Activated T-helper 1 cell treated with Interleukin-2 at 50 U/mL for 16 hours (primary cell): ENCODE data around the gene NHLH2.

Experiments used
- DNase-seq: peaks from one replicate; pipeline ENCODE4 v3.0.0-alpha.2; 2020; ENCODE audit warnings: low read depth

The NHLH2 gene

DNA sequence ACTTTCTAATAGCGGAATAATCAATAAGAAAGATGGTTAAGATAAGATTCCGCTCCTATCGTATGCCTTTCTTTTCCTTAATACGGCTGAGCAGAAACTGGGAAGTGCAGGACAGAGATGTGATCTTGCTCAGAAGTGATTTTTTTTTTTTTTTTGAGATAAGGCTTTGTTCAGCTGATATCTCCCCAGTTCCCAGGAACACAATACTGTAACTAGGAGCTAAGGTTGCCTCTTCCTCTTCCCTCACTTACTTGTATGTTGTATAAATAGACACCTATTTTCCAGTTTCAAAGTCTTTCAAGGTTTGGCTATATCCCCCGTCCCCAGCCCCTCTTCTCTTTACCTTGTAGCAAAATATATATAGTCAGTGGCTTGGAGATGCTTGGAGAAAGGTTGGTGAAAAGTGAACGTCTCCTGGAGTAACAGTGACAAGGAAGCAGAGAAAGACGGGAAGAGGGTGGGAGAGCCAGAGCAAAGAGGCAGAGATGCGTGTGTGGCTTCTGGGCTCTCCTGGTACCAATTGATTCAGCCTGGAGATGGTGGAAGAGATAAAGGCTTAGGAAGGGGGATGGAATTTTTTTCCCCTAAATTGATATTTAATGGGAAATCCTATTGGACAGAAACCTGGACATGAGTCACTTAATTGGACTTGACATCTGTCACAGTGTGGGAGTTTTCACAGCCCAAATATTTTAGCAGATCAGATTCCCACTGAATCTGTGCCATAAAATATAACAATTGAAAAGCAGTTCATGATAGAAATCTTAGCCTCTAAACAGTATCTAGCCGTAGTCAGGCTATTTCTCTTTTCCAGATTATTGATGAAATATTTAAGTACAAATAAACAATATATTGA, at the start of gene NHLH2:
Gene NHLH2, minus strand, starts transcription at position 522 of the 856 bp plus-strand sequence. CDS start 2,754 bp downstream, outside the sequence.
- no peak for DNase-seq

- no peak for DNase-seq
Observed at GRCh38 chr1:115890580-115890979, 49.7 kb upstream of the NHLH2 start.

- no peak for DNase-seq
Observed at GRCh38 chr1:115888976-115889375, 48.0 kb upstream of the NHLH2 start.

DNA sequence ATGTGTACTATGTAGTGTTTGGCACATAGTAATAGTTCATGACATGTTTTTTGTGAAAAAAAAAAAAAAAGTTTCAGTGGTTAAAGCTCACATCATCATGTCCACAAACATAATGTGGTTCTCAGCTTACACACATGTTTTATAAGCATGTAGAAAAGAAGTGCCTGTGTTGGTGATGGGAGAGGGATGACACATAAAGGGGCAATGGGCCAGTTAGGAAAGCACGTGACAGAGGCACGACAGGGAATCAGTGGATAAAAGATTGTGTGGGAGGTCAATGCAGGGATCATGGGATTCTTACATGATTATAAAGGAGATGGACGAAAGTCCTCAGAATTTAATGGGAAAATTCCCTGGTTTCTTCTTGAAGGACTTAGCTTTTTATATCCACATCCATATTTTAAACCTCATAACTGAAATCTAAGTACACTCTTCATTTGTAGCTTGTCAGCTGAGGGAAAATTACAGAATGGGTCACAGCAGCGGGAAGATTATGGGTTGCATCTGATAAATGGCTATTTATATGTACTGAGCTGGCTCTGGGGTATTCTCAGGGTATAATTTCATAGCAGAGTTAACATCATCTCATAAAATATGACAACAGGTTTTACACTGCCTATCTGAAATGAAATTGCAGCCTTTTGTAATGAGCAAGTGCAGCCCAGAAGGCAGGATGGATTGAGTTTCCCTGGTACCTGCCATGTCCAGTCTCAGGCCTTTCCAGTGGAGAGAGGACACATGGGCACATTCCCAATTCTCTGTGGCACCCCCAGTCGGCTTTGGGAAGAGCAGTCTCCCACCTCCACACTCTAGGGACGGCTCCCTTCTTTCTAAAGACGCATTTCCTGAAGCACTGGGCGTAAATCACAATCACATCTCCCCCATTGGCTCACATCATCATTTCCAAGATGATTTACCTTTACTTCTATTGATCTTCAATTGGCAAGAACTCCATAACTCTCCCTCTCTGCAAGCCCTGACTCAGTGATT, 42.3 kb upstream of the NHLH2 start:
- DNase-seq, result no peak

DNA sequence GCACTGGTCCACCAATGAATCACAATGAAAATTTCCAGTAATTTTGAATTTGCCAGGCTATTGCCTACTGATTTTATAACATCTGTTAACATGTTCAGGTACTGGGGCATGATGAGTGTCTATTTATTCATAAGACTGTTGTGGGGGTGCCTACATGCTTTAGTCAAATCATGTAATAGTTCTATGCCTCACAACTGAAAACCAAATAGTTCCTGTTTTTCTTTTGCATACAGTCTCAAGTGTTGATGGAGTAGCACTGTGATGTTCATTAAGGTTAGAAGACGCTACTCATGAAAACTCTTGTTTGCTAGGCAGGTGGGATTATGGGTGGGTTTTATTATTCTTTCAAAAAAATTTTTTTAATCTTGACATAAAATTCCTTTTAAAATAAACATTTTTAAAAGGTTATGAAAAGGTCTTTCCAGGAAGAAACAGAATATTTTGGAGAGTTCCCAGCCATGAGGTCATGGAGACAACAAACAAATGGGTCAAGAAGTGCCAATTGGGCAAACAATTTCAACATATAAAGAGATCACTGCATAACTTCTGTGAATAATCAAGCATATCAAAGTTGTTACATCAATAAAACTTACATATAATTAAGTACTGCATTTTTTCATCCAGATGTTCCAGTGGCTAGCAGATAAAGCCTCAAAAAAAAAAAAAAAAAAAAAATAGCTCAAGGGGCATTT, 40.2 kb upstream of the NHLH2 start:
- no peak for DNase-seq

GRCh38 chr1:115879977-115880376, 39.1 kb upstream of the NHLH2 start:
- DNase-seq, result no peak

- no peak for DNase-seq
Observed at GRCh38 chr1:115877511-115877910, 36.6 kb upstream of the NHLH2 start.

DNA sequence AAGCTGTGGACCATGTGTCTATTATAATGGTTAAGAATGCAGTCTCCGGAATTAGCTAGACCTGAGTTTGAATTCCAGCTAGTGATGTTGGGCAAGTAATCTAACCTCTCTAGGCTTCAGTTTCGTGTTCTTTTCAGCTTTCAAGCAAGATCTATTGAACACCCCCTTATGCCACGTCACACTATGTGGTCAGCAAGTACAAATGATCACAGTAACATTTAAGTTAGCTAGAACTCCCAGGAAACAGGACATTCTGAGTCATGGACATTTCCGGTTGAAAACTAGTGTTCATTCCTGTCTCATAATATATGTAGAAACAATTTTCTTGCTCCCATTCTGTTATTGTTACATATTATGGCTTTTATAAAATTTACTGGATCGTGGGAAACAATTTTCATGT, 34.0 kb upstream of the NHLH2 start:
- DNase-seq, result no peak

DNA sequence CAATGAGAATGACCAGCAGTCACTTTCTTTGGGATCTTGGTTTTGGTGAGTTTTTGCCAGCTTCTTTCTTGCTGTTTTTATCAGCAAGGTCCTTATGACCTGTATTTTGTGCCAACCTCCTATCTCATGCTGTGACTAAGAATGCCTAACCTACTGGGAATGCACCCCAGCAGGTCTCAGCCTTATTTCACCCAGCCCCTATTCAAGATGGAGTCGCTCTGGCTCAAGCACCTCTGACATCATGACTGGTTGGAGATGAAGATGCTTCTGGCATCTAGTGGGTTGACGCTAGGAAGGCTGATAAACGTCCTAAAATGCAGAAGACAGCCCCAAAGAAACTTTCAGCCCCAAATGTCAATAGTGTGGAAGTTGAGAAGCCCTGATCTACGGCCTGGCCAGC, 33.6 kb upstream of the NHLH2 start:
- no peak for DNase-seq

DNA sequence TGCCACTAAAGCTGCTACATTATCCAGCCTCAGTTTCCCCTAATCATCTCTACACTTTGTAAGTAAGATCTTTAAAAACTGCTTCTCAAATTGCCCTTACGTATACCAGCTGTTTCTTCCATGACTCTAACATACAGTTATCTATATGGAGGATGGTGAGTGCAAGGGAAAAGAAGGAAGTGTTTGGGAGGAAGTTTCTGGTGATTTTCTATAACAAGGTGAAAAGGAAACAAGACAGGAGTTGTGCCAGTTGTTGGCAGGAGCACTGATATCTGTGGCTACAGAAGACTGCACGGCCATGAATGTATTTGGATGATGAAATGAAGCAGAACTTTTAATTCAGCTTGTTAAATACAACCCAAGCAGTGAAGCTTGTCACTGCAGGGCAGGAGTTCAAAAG, 32.3 kb upstream of the NHLH2 start:
- DNase-seq, result no peak

- no peak for DNase-seq
Observed at GRCh38 chr1:115869064-115869463, 28.1 kb upstream of the NHLH2 start.

DNA sequence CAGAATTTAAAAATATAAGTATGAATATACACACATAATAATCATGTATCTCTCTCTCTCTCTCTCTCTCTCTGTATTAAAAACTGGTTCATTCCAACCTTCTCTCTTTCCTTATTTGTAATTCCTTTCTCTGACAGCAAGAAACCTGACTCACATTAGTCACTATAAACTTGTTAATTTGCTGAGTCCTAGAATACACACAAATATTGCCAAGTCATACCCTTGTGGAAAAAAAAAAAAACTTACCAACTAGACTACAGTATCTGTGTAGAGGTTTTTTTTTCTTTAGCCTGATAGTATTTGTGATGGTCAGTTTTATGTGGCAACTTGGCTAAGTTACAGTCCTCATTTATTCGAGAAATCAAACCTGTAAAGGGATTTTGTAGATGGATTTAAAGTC, 26.3 kb upstream of the NHLH2 start:
- no peak for DNase-seq

DNA sequence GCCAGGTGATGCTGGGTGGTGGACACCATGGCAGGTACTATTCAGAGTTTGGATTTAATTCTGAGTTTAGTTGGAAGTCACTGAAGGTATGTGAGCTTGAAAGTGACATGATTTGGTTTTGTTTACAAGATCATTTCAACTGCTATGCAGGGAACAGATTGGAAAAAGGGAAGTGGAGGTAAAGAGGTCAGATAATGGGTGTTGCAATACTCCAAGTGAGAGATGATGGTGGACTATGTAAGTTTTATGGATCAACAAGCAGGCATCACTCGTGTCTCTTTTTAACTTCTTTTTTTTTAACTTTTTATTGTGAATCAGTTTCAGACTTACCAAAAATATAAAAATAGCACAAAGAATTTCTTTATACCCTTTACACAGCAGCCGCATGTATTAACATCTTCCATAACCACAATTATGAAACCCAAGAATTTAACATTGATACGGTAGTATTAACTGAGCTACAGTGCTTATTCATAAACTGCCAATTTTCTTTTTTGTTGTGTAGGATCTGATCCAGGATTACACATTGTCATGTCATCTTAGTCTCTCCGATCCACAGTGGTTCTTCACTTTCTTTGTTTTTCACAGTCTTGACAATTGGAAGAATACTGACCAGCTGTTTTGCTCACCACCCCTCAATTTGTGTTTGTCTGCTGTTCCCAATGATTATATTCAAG, 24.9 kb upstream of the NHLH2 start:
- DNase-seq, result no peak

GRCh38 chr1:115862403-115862802, 21.5 kb upstream of the NHLH2 start:
- DNase-seq, result no peak

- no peak for DNase-seq
Observed at GRCh38 chr1:115854005-115854404, 13.1 kb upstream of the NHLH2 start.

- no peak for DNase-seq
Observed at GRCh38 chr1:115850937-115851336, 10.0 kb upstream of the NHLH2 start.

GRCh38 chr1:115847787-115848186, 6.9 kb upstream of the NHLH2 start:
- DNase-seq, result no peak

- DNase-seq, result no peak
Observed at GRCh38 chr1:115842948-115843347, 2.0 kb upstream of the NHLH2 start.

DNA sequence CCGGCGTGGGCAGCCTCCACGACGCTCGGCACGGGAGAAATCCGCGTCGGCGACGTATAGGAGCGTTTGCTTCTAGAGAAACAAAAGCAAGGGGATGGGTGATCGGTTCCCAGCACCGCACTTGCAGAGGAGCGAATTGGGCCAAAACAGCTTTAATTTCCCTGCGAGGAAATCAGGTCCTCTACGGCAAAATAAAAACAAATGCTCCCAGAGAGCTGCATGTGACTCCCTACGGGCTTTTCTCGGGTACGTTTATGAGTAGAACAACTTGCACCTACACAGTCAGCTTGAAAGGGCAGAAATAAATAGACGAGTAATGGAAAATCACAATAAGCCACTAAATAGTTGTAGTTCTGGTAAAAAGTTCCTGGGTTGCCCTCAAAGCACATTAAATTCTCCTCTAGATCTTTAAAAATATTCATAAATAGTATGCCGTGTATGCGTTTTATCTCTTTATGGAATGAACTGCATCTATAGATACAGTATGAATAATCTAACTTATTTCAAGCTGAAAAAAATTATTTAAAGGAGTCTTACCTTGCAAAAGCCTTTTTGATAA, 1.2 kb downstream of the NHLH2 start:
- DNase-seq, result no peak

GRCh38 chr1:115839029-115839678, 1.8 kb downstream of the NHLH2 start:
- DNase-seq, result no peak
